Measurements from ENCODE around the gene INTS1.

The INTS1 gene

DNA sequence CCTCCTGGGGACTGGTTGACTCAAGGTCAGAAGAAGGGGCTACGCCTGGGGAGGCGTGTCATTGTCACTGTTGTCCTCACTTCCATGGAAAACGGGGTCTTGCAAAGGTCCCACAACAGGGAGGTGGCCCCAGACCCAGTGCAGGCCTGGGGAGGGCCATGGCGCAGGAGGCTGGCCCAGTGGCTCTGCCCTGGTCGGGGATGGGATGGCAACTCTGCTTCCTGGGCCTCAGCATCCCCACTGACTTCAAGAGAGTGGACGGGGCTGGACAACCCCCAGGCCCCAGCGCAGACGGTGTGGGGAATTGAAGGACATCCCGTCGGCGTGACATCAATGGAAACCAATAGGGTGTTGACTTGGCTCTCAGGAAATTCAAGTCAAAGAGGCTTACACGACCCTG lies 80.1 kb downstream of the INTS1 start:
- in situ Hi-C loops (cut with MboI; ENCODE audit: low sequenced_read_pairs, unreplicated experiment) = no loop called here
- TF ChIP-seq, protein P1, sequence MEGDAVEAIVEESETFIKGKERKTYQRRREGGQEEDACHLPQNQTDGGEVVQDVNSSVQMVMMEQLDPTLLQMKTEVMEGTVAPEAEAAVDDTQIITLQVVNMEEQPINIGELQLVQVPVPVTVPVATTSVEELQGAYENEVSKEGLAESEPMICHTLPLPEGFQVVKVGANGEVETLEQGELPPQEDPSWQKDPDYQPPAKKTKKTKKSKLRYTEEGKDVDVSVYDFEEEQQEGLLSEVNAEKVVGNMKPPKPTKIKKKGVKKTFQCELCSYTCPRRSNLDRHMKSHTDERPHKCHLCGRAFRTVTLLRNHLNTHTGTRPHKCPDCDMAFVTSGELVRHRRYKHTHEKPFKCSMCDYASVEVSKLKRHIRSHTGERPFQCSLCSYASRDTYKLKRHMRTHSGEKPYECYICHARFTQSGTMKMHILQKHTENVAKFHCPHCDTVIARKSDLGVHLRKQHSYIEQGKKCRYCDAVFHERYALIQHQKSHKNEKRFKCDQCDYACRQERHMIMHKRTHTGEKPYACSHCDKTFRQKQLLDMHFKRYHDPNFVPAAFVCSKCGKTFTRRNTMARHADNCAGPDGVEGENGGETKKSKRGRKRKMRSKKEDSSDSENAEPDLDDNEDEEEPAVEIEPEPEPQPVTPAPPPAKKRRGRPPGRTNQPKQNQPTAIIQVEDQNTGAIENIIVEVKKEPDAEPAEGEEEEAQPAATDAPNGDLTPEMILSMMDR (IDR thresholded peaks at IDR 0.05; ENCODE audit: borderline replicate concordance, control extremely low read depth, extremely low read depth, insufficient read depth, missing control alignments) = no peak
- no peak for DNase-seq (ENCODE audit: low spot score)

DNA sequence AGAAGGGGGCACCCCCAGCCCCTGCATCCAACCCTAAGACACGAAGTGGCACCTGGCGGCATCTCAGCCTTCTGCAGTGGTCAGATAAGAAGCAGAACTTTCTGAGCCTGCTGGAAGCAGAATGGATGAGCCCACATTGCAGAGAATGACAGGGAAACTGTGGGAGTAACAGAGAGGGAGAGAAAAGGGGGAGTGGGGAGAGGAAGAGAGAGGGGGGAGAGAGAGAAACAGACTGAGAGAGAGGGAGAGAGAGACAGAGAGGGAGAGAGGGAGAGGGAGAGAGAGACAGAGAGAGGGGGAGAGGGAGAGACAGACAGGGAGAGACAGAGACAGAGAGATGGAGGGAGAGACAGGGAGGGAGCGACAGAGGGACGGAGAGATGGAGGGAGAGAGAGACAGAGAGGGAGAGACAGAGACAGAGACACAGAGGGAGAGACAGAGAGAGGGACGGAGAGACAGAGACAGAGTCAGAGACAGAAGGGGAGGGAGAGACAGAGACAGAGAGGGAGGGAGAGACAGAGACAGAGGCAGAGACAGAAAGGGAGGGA lies 80.9 kb downstream of the INTS1 start:
- DNase-seq (ENCODE audit: low spot score) = no peak
- in situ Hi-C loops (cut with MboI; ENCODE audit: low sequenced_read_pairs, unreplicated experiment) = no loop called here
- TF ChIP-seq, protein P1 (IDR thresholded peaks at IDR 0.05; ENCODE audit: borderline replicate concordance, control extremely low read depth, extremely low read depth, insufficient read depth, missing control alignments) = no peak

DNA sequence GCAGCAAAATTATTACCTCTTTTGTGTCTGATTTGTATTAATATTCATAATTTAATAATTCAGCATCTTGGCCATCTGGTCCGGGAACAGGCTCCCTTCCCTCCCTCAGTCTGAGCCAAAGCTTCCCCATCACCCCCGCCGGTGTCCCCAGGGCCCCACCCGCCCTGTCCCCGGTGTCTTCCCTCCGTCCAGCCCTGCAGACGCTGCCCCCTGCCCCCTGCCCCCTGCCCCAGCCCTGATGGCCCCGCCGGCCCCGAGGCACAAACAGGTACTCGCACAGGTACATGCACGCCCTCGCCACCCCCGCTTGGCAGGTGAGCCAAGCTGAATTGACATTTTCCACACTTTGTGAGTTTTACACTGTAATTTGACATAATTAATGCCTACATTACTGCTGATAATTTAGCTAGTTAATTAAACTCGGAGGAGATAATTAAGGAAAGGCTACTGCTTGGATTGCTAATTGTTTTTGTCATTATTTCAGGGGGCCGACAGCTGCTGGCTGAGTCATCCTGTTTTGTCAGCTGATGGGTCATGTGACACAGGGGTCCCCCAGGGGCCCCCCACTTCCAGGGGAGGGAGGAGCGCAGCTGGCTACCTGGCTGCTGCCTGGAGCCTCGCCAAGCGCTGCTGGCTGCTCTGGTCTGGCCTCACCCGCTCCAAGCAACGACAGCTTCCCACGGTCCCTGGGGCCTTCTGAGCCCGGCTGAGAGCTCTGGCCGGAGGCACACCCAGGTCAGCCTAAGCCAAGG lies 81.5 kb downstream of the INTS1 start:
- in situ Hi-C loops (cut with MboI; ENCODE audit: low sequenced_read_pairs, unreplicated experiment) = no loop called here
- DNase-seq (ENCODE audit: low spot score) = no peak
- TF ChIP-seq, protein P1 (IDR thresholded peaks at IDR 0.05; ENCODE audit: borderline replicate concordance, control extremely low read depth, extremely low read depth, insufficient read depth, missing control alignments) = no peak

DNA sequence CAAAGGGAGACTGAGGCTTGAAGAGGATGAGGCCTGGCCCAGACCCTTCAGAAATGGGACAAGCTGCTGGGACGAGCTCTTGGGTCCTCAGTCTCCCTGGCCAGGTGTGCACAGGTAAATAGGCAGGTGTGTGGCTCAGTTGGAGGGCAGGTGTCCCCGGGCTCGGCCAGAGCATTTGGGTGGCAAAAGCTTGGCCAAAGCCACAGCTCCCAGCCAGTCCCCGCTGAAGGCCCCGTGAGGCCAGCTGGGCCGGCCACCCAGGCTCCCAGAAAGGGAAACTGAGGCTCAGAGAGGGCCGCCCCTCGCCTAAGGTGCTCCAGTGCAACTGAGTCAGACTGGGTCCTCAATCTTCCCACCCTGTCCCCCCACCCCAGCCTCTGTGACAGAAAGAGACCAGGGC lies 82.2 kb downstream of the INTS1 start:
- no peak for DNase-seq (ENCODE audit: low spot score)
- TF ChIP-seq, protein P1 (IDR thresholded peaks at IDR 0.05; ENCODE audit: borderline replicate concordance, control extremely low read depth, extremely low read depth, insufficient read depth, missing control alignments) = no peak
- in situ Hi-C loops (cut with MboI; ENCODE audit: low sequenced_read_pairs, unreplicated experiment) = no loop called here

DNA sequence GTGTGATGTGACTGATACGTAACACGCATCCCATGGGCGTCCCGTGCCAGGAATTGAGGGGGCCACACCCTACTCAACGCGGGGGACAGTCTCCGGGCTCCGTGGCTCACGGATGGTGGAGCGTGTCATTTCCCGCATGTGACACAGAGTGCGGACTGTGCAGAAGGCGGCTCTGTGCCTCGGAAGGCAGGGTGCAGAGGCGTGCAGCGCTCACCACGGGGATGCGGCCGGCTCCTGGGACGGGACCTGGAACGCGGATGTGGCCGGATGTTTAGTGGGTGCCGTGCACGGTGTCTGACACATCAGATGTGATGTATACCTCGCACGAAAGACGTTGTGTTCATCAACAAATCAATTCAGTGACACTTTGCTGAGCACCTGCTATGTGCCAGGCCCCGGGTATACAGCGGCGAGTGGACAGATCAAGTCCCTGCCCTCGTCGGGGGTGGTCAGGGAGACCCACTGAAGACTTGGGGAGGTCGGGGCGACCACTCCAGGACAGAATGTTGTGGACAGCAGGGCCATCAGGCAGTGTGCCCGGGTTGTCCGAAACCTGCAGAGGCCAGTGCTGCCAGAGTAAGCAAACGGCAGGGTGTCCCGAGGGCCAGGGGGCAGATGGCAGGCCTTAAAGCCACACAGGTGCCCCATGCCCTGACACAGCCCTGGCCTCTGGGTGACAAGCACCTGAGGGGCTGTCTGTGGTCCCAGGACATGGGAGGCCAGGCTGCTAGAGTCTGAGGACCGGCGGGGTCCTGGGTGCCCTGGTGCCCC lies 83.0 kb downstream of the INTS1 start:
- in situ Hi-C loops (cut with MboI; ENCODE audit: low sequenced_read_pairs, unreplicated experiment) = no loop called here
- TF ChIP-seq, protein P1 (IDR thresholded peaks at IDR 0.05; ENCODE audit: borderline replicate concordance, control extremely low read depth, extremely low read depth, insufficient read depth, missing control alignments) = no peak
- no peak for DNase-seq (ENCODE audit: low spot score)

Measured in GM13976 (cell line).